H9 (cell line): Measurements from ENCODE around the gene DMKN. TPM values are rescaled to one million over a fixed set of nuclear protein-coding genes. Genes with fewer than 3 reads are reported as not detected.

Experiments
- DNase-seq: peaks from one replicate; pipeline ENCODE4 v3.0.0-alpha.2; 2017
- H2AFZ ChIP-seq: one replicate; pipeline ENCODE4 v1.6.1; 2013; ENCODE audit warnings: mild to moderate bottlenecking, low read length, control low read depth, moderate library complexity
- H2AK5ac ChIP-seq: 2 replicates; pipeline ENCODE4 v1.6.1; 2013; ENCODE audit warnings: low read length, control low read depth, mixed read lengths; ENCODE audit not compliant: insufficient read length
- H2BK120ac ChIP-seq: one replicate; pipeline ENCODE4 v1.6.1; 2013; ENCODE audit warnings: low read depth, mild to moderate bottlenecking, low read length, control low read depth, inconsistent platforms; ENCODE audit not compliant: poor library complexity, severe bottlenecking
- H2BK12ac ChIP-seq: 2 replicates; pipeline ENCODE4 v1.6.1; 2013; ENCODE audit warnings: low read length, control low read depth, mixed read lengths, low read depth; ENCODE audit not compliant: insufficient read length
- H2BK15ac ChIP-seq: 2 replicates; pipeline ENCODE4 v1.6.1; 2013; ENCODE audit warnings: low read depth, low read length, control low read depth
- H2BK20ac ChIP-seq: one replicate; pipeline ENCODE4 v1.6.1; 2013; ENCODE audit warnings: low read depth, mild to moderate bottlenecking, low read length, control low read depth, inconsistent platforms; ENCODE audit not compliant: poor library complexity, severe bottlenecking
- H2BK5ac ChIP-seq: 2 replicates; pipeline ENCODE4 v1.6.1; 2013; ENCODE audit warnings: low read length, control low read depth, mixed read lengths; ENCODE audit not compliant: insufficient read length
- H3K14ac ChIP-seq: 2 replicates; pipeline ENCODE4 v1.6.1; 2013; ENCODE audit warnings: low read length, control low read depth; ENCODE audit not compliant: insufficient read depth
- H3K18ac ChIP-seq: 2 replicates; pipeline ENCODE4 v1.6.1; 2013; ENCODE audit warnings: low read depth, mild to moderate bottlenecking, mixed read lengths, low read length, control low read depth; ENCODE audit not compliant: insufficient read length
- H3K23ac ChIP-seq: 2 replicates; pipeline ENCODE4 v1.6.1; 2013; ENCODE audit warnings: low read length, control low read depth, mixed read lengths, low read depth; ENCODE audit not compliant: insufficient read length
- H3K23me2 ChIP-seq: 2 replicates; pipeline ENCODE4 v1.6.1; 2013; ENCODE audit warnings: low read depth, mild to moderate bottlenecking, mixed read lengths, low read length, control low read depth; ENCODE audit not compliant: insufficient read length, poor library complexity, severe bottlenecking
- H3K27ac ChIP-seq: 2 replicates; pipeline ENCODE4 v1.5.1; 2013; ENCODE audit warnings: low read length, control low read depth, mixed read lengths, low read depth; ENCODE audit not compliant: insufficient read length
- H3K27me3 ChIP-seq: 2 replicates; pipeline ENCODE4 v1.6.1; 2013; ENCODE audit warnings: low read length, control low read depth, inconsistent platforms; ENCODE audit not compliant: insufficient read depth
- H3K4ac ChIP-seq: 2 replicates; pipeline ENCODE4 v1.6.1; 2013; ENCODE audit warnings: low read depth, mild to moderate bottlenecking, control low read depth, inconsistent platforms, low read length, moderate library complexity
- H3K4me1 ChIP-seq: 2 replicates; pipeline ENCODE4 v1.6.1; 2013; ENCODE audit warnings: low read length, control low read depth, inconsistent platforms; ENCODE audit not compliant: insufficient read depth
- H3K4me2 ChIP-seq: 2 replicates; pipeline ENCODE4 v1.6.1; 2013; ENCODE audit warnings: low read length, control low read depth, mixed read lengths; ENCODE audit not compliant: insufficient read length, insufficient read depth
- H3K56ac ChIP-seq: 2 replicates; pipeline ENCODE4 v1.6.1; 2013; ENCODE audit warnings: low read depth, mild to moderate bottlenecking, mixed read lengths, low read length, control low read depth; ENCODE audit not compliant: insufficient read length
- H3K79me1 ChIP-seq: 2 replicates; pipeline ENCODE4 v1.6.1; 2013; ENCODE audit warnings: low read depth, mild to moderate bottlenecking, moderate library complexity, low read length, control low read depth, inconsistent platforms; ENCODE audit not compliant: insufficient read depth, poor library complexity, severe bottlenecking
- H3K79me2 ChIP-seq: 2 replicates; pipeline ENCODE4 v1.6.1; 2013; ENCODE audit warnings: low read length, control low read depth, inconsistent platforms; ENCODE audit not compliant: insufficient read depth
- H3K9ac ChIP-seq: 2 replicates; pipeline ENCODE4 v1.6.1; 2013; ENCODE audit warnings: low read length, control low read depth, mixed read lengths; ENCODE audit not compliant: insufficient read length; ENCODE audit errors: extremely low read depth
- H3K9me3 ChIP-seq: one replicate; pipeline ENCODE4 v1.6.1; 2013; ENCODE audit warnings: low read depth, low read length, inconsistent platforms; ENCODE audit not compliant: control insufficient read depth
- H3T11ph ChIP-seq: one replicate; pipeline ENCODE4 v1.6.1; 2013; ENCODE audit warnings: mild to moderate bottlenecking, low read length, control low read depth, inconsistent platforms
- H4K20me1 ChIP-seq: one replicate; pipeline ENCODE4 v1.6.1; 2013; ENCODE audit not compliant: control insufficient read depth, insufficient read length, insufficient read depth
- H4K5ac ChIP-seq: 2 replicates; pipeline ENCODE4 v1.6.1; 2013; ENCODE audit warnings: low read depth, mild to moderate bottlenecking, mixed read lengths, low read length, control low read depth; ENCODE audit not compliant: insufficient read length
- H4K8ac ChIP-seq: replicated peaks from 2 replicates; pipeline ENCODE4 v1.6.1; 2013; ENCODE audit warnings: low read length, control low read depth, mixed read lengths, low read depth; ENCODE audit not compliant: insufficient read length
- H4K91ac ChIP-seq: 2 replicates; pipeline ENCODE4 v1.6.1; 2013; ENCODE audit warnings: low read depth, mild to moderate bottlenecking, moderate library complexity, mixed read lengths, low read length, control low read depth; ENCODE audit not compliant: insufficient read length
- H3K27ac Mint-ChIP-seq, 3 experiments: 2 replicates in 2 of 3; 3 replicates in 1 of 3; pipeline ENCODE4 v1.8.0; 2020 to 2021; ENCODE audit warnings: mixed read lengths in 3 of 3, mild to moderate bottlenecking in 1 of 3, moderate library complexity in 1 of 3
- H3K27me3 Mint-ChIP-seq: 2 replicates; pipeline ENCODE4 v1.8.0; 2021; ENCODE audit warnings: low read depth, mild to moderate bottlenecking, moderate library complexity, mixed read lengths
- H3K36me3 Mint-ChIP-seq, 3 experiments: 2 replicates in 2 of 3; 3 replicates in 1 of 3; pipeline ENCODE4 v1.8.0; 2020 to 2021; ENCODE audit warnings: low read depth in 3 of 3, mixed read lengths in 3 of 3; ENCODE audit not compliant: insufficient read depth in 1 of 3
- H3K4me1 Mint-ChIP-seq, 2 experiments: 2 replicates each; pipeline ENCODE4 v1.8.0; 2020; ENCODE audit warnings: mixed read lengths in 2 of 2
- H3K4me3 Mint-ChIP-seq, 2 experiments: 2 replicates in 1 of 2; 3 replicates in 1 of 2; pipeline ENCODE4 v1.8.0; 2020 to 2021; ENCODE audit warnings: mild to moderate bottlenecking in 2 of 2, mixed read lengths in 2 of 2, moderate library complexity in 1 of 2
- H3K9me3 Mint-ChIP-seq, 2 experiments: 2 replicates in 1 of 2; 3 replicates in 1 of 2; pipeline ENCODE4 v1.8.0; 2020; ENCODE audit warnings: mild to moderate bottlenecking in 2 of 2, mixed read lengths in 2 of 2, moderate library complexity in 1 of 2
- CTCF ChIP-seq: fragments of 200-600 bp; sonication (generic); conservative IDR thresholded peaks from 3 replicates; pipeline ENCODE4 v1.8.0; 2021; ENCODE audit warnings: antibody characterized with exemption, mild to moderate bottlenecking
- WGBS: extraction: QIAGEN DNeasy Blood & Tissue Kit; methylation state at CpG from one replicate; pipeline ENCODE4 v1.1.7; 2013; ENCODE audit warnings: missing lambda C conversion rate, low lambda C conversion rate, mixed read lengths; ENCODE audit not compliant: insufficient read length; ENCODE audit errors: extremely low coverage; 5-methylcytosine and 5-hydroxymethylcytosine counted together
- total RNA-seq: library from RNA; stranded (reverse); gene quantifications from 2 replicates; pipeline ENCODE4 v1.2.1, GENCODE V29; 2021

DMKN gene
- total RNA-seq, 1 experiment from 2014 or later = 278 TPM

GRCh38 chr19:35497406-35497805 is 16.0 kb downstream of the DMKN start:
- Histone ChIP-seq H2BK5ac (no peak overlapping the region), H4K91ac (no peak overlapping the region), H2BK15ac (no peak overlapping the region), H3K23me2 (no peaks in the 10 kb centered on the region), H3K27ac (no peak overlapping the region), H3K56ac (no peak overlapping the region), H3K23ac (no peak overlapping the region), H3K79me1 (no peaks in the 10 kb centered on the region), H3K4ac (no peak overlapping the region), H3K14ac (no peak overlapping the region), H4K5ac (no peak overlapping the region), H3K18ac (no peak overlapping the region), H4K20me1 (no peaks in the 10 kb centered on the region), H2AK5ac (no peak overlapping the region), H2BK12ac (no peak overlapping the region), H3K9ac (no peak overlapping the region), H2AFZ (no peak overlapping the region), H3K79me2 (no peaks in the 10 kb centered on the region), H3K4me2 (no peak overlapping the region), H3K4me1 (no peaks in the 10 kb centered on the region), H3K9me3 (no peaks in the 10 kb centered on the region), H2BK20ac (no peak overlapping the region), H3T11ph (no peak overlapping the region), H4K8ac (no peak overlapping the region), H2BK120ac (no peak overlapping the region), H3K27me3 (no peaks in the 10 kb centered on the region)
- Mint-ChIP-seq H3K4me1 (peaks cover 16 to 22% of the 10 kb centered on the region in 2 experiments), H3K4me3 (no peak overlapping the region), H3K27me3 (peaks cover 12% of the 10 kb centered on the region), H3K27ac (peak overlapping the region in 1 of 3 experiments; percentile 90; a peak in 2 of 7 replicates), H3K36me3 (peaks cover 35 to 61% (median 56%) of the 10 kb centered on the region in 3 experiments; a peak in 6 of 7 replicates), H3K9me3 (no peaks in the 10 kb centered on the region)
- TF ChIP-seq CTCF = 0 out of 3 replicates have a peak, but pooled peaks have one; percentile 17
- WGBS = no CpG with 5 or more reads among the region's 14 CpGs
- no peak for DNase-seq
